Stimulated activated CD4-positive, alpha-beta T cell treated with anti-CD3 and anti-CD28 coated beads, Interleukin-15, amount 100 ng/mL, for 24 hours (primary cell): ENCODE results near the gene DPH3.
A peak's percentile ranks its signal among the peaks of the same experiment; 100 is the strongest.
"Not testable (repeated sequence)": the region's sequence is repeated elsewhere in the genome, so short reads cannot be mapped to it uniquely, and the experiment has no call there.

Source experiments
- DNase-seq: peaks from one replicate; pipeline ENCODE4 v3.0.0-alpha.2; 2020

The DPH3 gene

GRCh38 chr3:16264708-16265454 lies at the start of gene DPH3, which contains the start of gene OXNAD1:
Gene DPH3 (minus strand): TSS chr3:16264943. CDS start chr3:16264876, 67 bp downstream.
Gene OXNAD1 (plus strand): TSS chr3:16265212. CDS start chr3:16270953, 5,741 bp downstream.
- peak; percentile 100 for DNase-seq

GRCh38 chr3:16313886-16314645 lies 49.3 kb upstream of the DPH3 start:
- no peak for DNase-seq

- DNase-seq = peak; percentile 56
Measured at GRCh38 chr3:16311960-16312451, 47.3 kb upstream of the DPH3 start.

- not testable (repeated sequence) for DNase-seq
Measured at GRCh38 chr3:16310486-16310885, 45.7 kb upstream of the DPH3 start.

- peak; percentile 61 for DNase-seq
Measured at GRCh38 chr3:16309558-16309957, 44.8 kb upstream of the DPH3 start.

- no peak for DNase-seq
Measured at GRCh38 chr3:16308727-16309126, 44.0 kb upstream of the DPH3 start.

- DNase-seq = no peak
Measured at GRCh38 chr3:16307832-16308531, 43.2 kb upstream of the DPH3 start.

GRCh38 chr3:16305111-16305541 lies 40.4 kb upstream of the DPH3 start:
- DNase-seq = peak; percentile 63

- no peak for DNase-seq
Measured at GRCh38 chr3:16304061-16305010, 39.6 kb upstream of the DPH3 start.

GRCh38 chr3:16303037-16303575 lies 38.4 kb upstream of the DPH3 start:
- no peak for DNase-seq

GRCh38 chr3:16302082-16302631 lies 37.4 kb upstream of the DPH3 start:
- DNase-seq = no peak

GRCh38 chr3:16301507-16301906 lies 36.8 kb upstream of the DPH3 start:
- no peak for DNase-seq

GRCh38 chr3:16300881-16301359 lies 36.2 kb upstream of the DPH3 start:
- no peak for DNase-seq

GRCh38 chr3:16300307-16300706 lies 35.6 kb upstream of the DPH3 start:
- no peak for DNase-seq

- DNase-seq = no peak
Measured at GRCh38 chr3:16299746-16300145, 35.0 kb upstream of the DPH3 start.

- DNase-seq = no peak
Measured at GRCh38 chr3:16298891-16299290, 34.1 kb upstream of the DPH3 start.

- DNase-seq = no peak
Measured at GRCh38 chr3:16297997-16298885, 33.5 kb upstream of the DPH3 start.

- no peak for DNase-seq
Measured at GRCh38 chr3:16295298-16295890, 30.7 kb upstream of the DPH3 start.

GRCh38 chr3:16294844-16295243 lies 30.1 kb upstream of the DPH3 start:
- no peak for DNase-seq

- DNase-seq = no peak
Measured at GRCh38 chr3:16290827-16291196, 26.1 kb upstream of the DPH3 start.
